ENCODE data around the gene IGSF6. TPM values are rescaled to one million over a fixed set of nuclear protein-coding genes. Genes with fewer than 3 reads are reported as not detected.
"Not testable (repeated sequence)": the region's sequence is repeated elsewhere in the genome, so short reads cannot be mapped to it uniquely, and the experiment has no call there.

Gene IGSF6
- polyA plus RNA-seq, 2 of the 4 experiments (the other 2 are of a cell fraction): not detected

- TF ChIP-seq E2F6 (IDR thresholded peaks at IDR 0.05; ENCODE audit: borderline replicate concordance, low read depth) (no peak), PHF8 (IDR thresholded peaks at IDR 0.05; ENCODE audit: borderline replicate concordance, low read depth) (no peak), JUN (IDR thresholded peaks at IDR 0.05) (no peak), HOXA7 (CRISPR knock-in tag; IDR thresholded peaks at IDR 0.05) (no peak), MAZ (IDR thresholded peaks at IDR 0.05; ENCODE audit: borderline replicate concordance, low read depth, low read length) (no peak)
Observed at GRCh38 chr16:21608639-21609328, 43.6 kb downstream of the IGSF6 start (continued).

GRCh38 chr16:21605848-21606247, 46.6 kb downstream of the IGSF6 start:
- ATAC-seq; DNase-seq (ENCODE audit: low read depth in 1 of 2, low spot score in 1 of 2); FAIRE-seq; H3K9me3 ChIP-seq; H3K27ac ChIP-seq; POLR2A ChIA-PET; H3K4me2 ChIP-seq; H3K4me3 ChIP-seq: not testable (repeated sequence)
- 79% methylated on average over 8 of the region's 8 CpGs for WGBS (ENCODE audit: missing lambda C conversion rate)
- peaks cover 22% of the 10 kb centered on the region; the same call in 2 of the 3 replicates for H3K4me1 ChIP-seq
- CTCF ChIA-PET: interaction anchor here (1.2 to 1.7 kb wide), 3 partner anchors 9 to 17 kb away, joined by 3 read pairs; no protein-coding TSS in a partner anchor

- Histone ChIP-seq H3K4me1 (peaks cover 18% of the 10 kb centered on the region; the same call in 2 of the 3 replicates), H3K4me3 (no peak overlapping the region), H3K9me3 (no peaks in the 10 kb centered on the region), H3K4me2 (no peak overlapping the region), H3K27ac (no peak overlapping the region)
- FAIRE-seq (no peak), ATAC-seq (no peak), DNase-seq (ENCODE audit: low read depth in 1 of 2, low spot score in 1 of 2) (no peak)
- POLR2A ChIA-PET: no interaction called here
- CTCF ChIA-PET: interaction anchor here (1.1 to 1.8 kb wide), 4 partner anchors 11 to 1830 kb away, joined by 4 to 7 read pairs (median 4); no protein-coding TSS in a partner anchor
- 84% methylated on average over 3 of the region's 3 CpGs for WGBS (ENCODE audit: missing lambda C conversion rate)
- TF ChIP-seq FOSL2 (IDR thresholded peaks at IDR 0.05) (no peak), FOSL2 (CRISPR knock-in tag; IDR thresholded peaks at IDR 0.05) (no peak), JUNB (IDR thresholded peaks at IDR 0.05) (no peak), JUN (IDR thresholded peaks at IDR 0.05) (no peak), PHF8 (IDR thresholded peaks at IDR 0.05; ENCODE audit: borderline replicate concordance, low read depth) (no peak), NR3C1 (IDR thresholded peaks at IDR 0.05) (no peak), ZNF302 (CRISPR knock-in tag; IDR thresholded peaks at IDR 0.05) (no peak), HOXB5 (CRISPR knock-in tag; IDR thresholded peaks at IDR 0.05) (no peak), HMGXB4 (CRISPR knock-in tag; IDR thresholded peaks at IDR 0.05; ENCODE audit: borderline replicate concordance) (no peak), BCL3 (IDR thresholded peaks at IDR 0.05) (no peak), CHD4 (IDR thresholded peaks at IDR 0.05; ENCODE audit: borderline replicate concordance) (no peak), RAD21 (conservative IDR thresholded peaks at IDR 0.05 in 1 of 2, IDR thresholded peaks at IDR 0.05 in 1 of 2) (no peak), NFE2L2 (conservative IDR thresholded peaks at IDR 0.05; ENCODE audit: low read length) (no peak), HOXA7 (CRISPR knock-in tag; IDR thresholded peaks at IDR 0.05) (no peak), NPAS2 (CRISPR knock-in tag; IDR thresholded peaks at IDR 0.05; ENCODE audit: borderline replicate concordance) (no peak), ZC3H11A (IDR thresholded peaks at IDR 0.05) (no peak), RCOR1 (IDR thresholded peaks at IDR 0.05; ENCODE audit: low read depth, low read length) (no peak), EHF (CRISPR knock-in tag; IDR thresholded peaks at IDR 0.05) (no peak), TP53 (CRISPR knock-in tag; IDR thresholded peaks at IDR 0.05) (no peak)
Observed at GRCh38 chr16:21603928-21604327, 48.5 kb downstream of the IGSF6 start.
